HEK293 (cell line): ENCODE results near the gene TNFSF4.

Experiments used
- GLIS1 ChIP-seq: fragments of 450-650 bp; formaldehyde crosslinking; IDR thresholded peaks from 2 replicates; pipeline ENCODE4 v1.5.1; 2016; ENCODE audit warnings: missing biosample characterization, missing genetic modification characterization
- HOXC10 ChIP-seq: sonication (generic); formaldehyde crosslinking; IDR thresholded peaks from 2 replicates; pipeline ENCODE4 v1.8.1; 2023; ENCODE audit warnings: mild to moderate bottlenecking, missing genetic modification reagents
- KLF1 ChIP-seq: fragments of 450-650 bp; formaldehyde crosslinking; IDR thresholded peaks from 2 replicates; pipeline ENCODE4 v1.5.1; 2016; ENCODE audit warnings: missing biosample characterization, missing genetic modification characterization
- MEIS1 ChIP-seq: sonication (generic); formaldehyde crosslinking; IDR thresholded peaks from 2 replicates; pipeline ENCODE4 v1.8.1; 2022; ENCODE audit warnings: missing genetic modification reagents, mild to moderate bottlenecking, borderline replicate concordance
- MZF1 ChIP-seq: fragments of 450-650 bp; formaldehyde crosslinking; IDR thresholded peaks from 2 replicates; pipeline ENCODE4 v1.5.1; 2017; ENCODE audit warnings: missing biosample characterization, missing genetic modification characterization, borderline replicate concordance
- REPIN1 ChIP-seq: fragments of 450-650 bp; formaldehyde crosslinking; IDR thresholded peaks from 2 replicates; pipeline ENCODE4 v1.5.1; 2017; ENCODE audit warnings: missing biosample characterization, missing genetic modification characterization, low read depth
- SCRT2 ChIP-seq: fragments of 450-650 bp; formaldehyde crosslinking; IDR thresholded peaks from 2 replicates; pipeline ENCODE4 v1.5.1; 2016; ENCODE audit warnings: missing biosample characterization, missing genetic modification characterization
- ZBTB8A ChIP-seq: fragments of 450-650 bp; formaldehyde crosslinking; IDR thresholded peaks from 2 replicates; pipeline ENCODE4 v1.5.1; 2016; ENCODE audit warnings: missing biosample characterization, missing genetic modification characterization
- ZNF138 ChIP-seq: fragments of 450-650 bp; formaldehyde crosslinking; IDR thresholded peaks from 2 replicates; pipeline ENCODE4 v1.5.1; 2016; ENCODE audit warnings: missing biosample characterization, missing genetic modification characterization, borderline replicate concordance
- ZNF202 ChIP-seq: fragments of 450-650 bp; formaldehyde crosslinking; IDR thresholded peaks from 2 replicates; pipeline ENCODE4 v1.5.1; 2016; ENCODE audit warnings: missing biosample characterization, missing genetic modification characterization, borderline replicate concordance
- ZNF24 ChIP-seq: fragments of 450-650 bp; formaldehyde crosslinking; IDR thresholded peaks from 2 replicates; pipeline ENCODE4 v1.5.1; 2016; ENCODE audit warnings: missing biosample characterization, missing genetic modification characterization
- ZNF292 ChIP-seq: fragments of 450-650 bp; formaldehyde crosslinking; IDR thresholded peaks from 2 replicates; pipeline ENCODE4 v1.5.1; 2016; ENCODE audit warnings: low read depth, missing biosample characterization, missing genetic modification characterization, borderline replicate concordance
- ZNF37A ChIP-seq: fragments of 450-650 bp; IDR thresholded peaks from 2 replicates; pipeline ENCODE4 v1.5.1; 2018; ENCODE audit warnings: missing biosample characterization, missing genetic modification characterization
- ZNF391 ChIP-seq: fragments of 450-650 bp; formaldehyde crosslinking; IDR thresholded peaks from 2 replicates; pipeline ENCODE4 v1.5.1; 2016; ENCODE audit warnings: low read depth, missing biosample characterization, missing genetic modification characterization, borderline replicate concordance
- ZNF433 ChIP-seq: fragments of 450-650 bp; formaldehyde crosslinking; IDR thresholded peaks from 2 replicates; pipeline ENCODE4 v1.5.1; 2016; ENCODE audit warnings: missing biosample characterization, missing genetic modification characterization, low read depth
- ZNF48 ChIP-seq: fragments of 450-650 bp; formaldehyde crosslinking; IDR thresholded peaks from 2 replicates; pipeline ENCODE4 v1.5.1; 2016; ENCODE audit warnings: missing biosample characterization, missing genetic modification characterization
- ZNF501 ChIP-seq: fragments of 450-650 bp; formaldehyde crosslinking; IDR thresholded peaks from 2 replicates; pipeline ENCODE4 v1.5.1; 2016; ENCODE audit warnings: missing biosample characterization, missing genetic modification characterization
- ZNF664 ChIP-seq: fragments of 450-650 bp; formaldehyde crosslinking; IDR thresholded peaks from 2 replicates; pipeline ENCODE4 v1.5.1; 2016; ENCODE audit warnings: missing biosample characterization, missing genetic modification characterization
- ZNF768 ChIP-seq: fragments of 450-650 bp; formaldehyde crosslinking; IDR thresholded peaks from 2 replicates; pipeline ENCODE4 v1.5.1; 2018; ENCODE audit warnings: missing biosample characterization, mild to moderate bottlenecking, missing genetic modification characterization
- TF ChIP-seq, protein P1 (sequence below): fragments of 450-650 bp; formaldehyde crosslinking; IDR thresholded peaks from 2 replicates; pipeline ENCODE4 v1.5.1; 2016; ENCODE audit warnings: missing biosample characterization, missing genetic modification characterization
- TF ChIP-seq, protein P2 (sequence below): fragments of 450-650 bp; formaldehyde crosslinking; IDR thresholded peaks from 2 replicates; pipeline ENCODE4 v1.5.1; 2016; ENCODE audit warnings: missing biosample characterization, missing genetic modification characterization, borderline replicate concordance
- TF ChIP-seq, protein P3 (sequence below): fragments of 450-650 bp; formaldehyde crosslinking; IDR thresholded peaks from 2 replicates; pipeline ENCODE4 v1.5.1; 2016; ENCODE audit warnings: missing biosample characterization, missing genetic modification characterization
- TF ChIP-seq, protein P4 (sequence below): fragments of 450-650 bp; formaldehyde crosslinking; IDR thresholded peaks from 2 replicates; pipeline ENCODE4 v1.5.1; 2017; ENCODE audit warnings: missing biosample characterization, missing genetic modification characterization
- TF ChIP-seq, protein P5 (sequence below): fragments of 450-650 bp; formaldehyde crosslinking; IDR thresholded peaks from 2 replicates; pipeline ENCODE4 v1.5.1; 2017; ENCODE audit warnings: missing biosample characterization, missing genetic modification characterization
- TF ChIP-seq, protein P6 (sequence below): fragments of 450-650 bp; formaldehyde crosslinking; IDR thresholded peaks from 2 replicates; pipeline ENCODE4 v1.5.1; 2016; ENCODE audit warnings: missing biosample characterization, missing genetic modification characterization
- TF ChIP-seq, protein P7 (sequence below): fragments of 450-650 bp; formaldehyde crosslinking; IDR thresholded peaks from 2 replicates; pipeline ENCODE4 v1.5.1; 2016; ENCODE audit warnings: missing biosample characterization, missing genetic modification characterization

TNFSF4 gene

DNA sequence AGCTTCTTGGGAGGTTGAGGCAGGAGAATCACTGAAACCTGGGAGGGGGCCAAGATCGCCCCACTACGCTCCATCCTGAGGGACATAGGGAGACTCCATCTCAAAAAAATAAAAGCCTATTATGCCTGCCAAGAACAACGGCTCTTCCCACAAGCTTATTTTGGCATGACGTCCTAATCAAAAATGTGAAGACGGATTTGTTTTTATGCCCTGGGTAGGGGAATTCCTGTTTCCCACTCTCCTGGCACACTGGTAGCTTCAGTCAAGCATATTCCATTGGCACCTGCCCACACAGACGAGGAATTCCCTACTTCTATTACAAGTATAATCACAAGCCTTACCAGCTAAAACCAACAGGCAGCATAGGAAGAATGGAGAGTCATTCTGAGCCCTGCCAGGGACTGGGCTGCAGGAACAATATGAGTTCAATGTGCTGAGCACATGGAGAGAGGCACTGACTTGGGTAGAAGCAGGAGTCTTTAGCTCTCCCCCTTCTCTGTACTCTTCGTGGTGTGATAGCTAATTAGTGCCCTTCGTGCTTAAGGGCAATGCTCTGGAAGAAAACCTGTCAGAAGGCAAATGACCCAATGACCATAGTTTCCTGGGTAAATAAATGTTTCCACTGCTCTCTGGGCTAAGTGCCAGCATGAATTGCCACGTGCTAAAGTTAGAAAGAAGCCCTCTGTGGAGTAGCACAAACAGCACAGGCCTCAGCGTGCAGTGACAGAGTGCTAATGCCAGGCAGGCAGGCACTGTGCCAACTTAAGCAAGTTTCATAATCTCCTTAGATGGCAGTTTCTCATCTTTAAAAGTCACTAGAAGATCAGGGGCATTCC lies 16.8 kb downstream of the TNFSF4 start (continued):
- TF ChIP-seq ZNF768 (tag by site-specific recombination) (no peak), ZNF292 (no peak), SCRT2 (tag by site-specific recombination) (no peak), KLF1 (tag by site-specific recombination) (no peak), REPIN1 (tag by site-specific recombination) (no peak), ZNF501 (tag by site-specific recombination) (no peak), ZNF433 (tag by site-specific recombination) (no peak), ZNF37A (tag by site-specific recombination) (no peak), MZF1 (tag by site-specific recombination) (peak; percentile 73; the same call in 1 of the 2 replicates), HOXC10 (CRISPR knock-in tag) (no peak), MEIS1 (no peak), ZNF664 (tag by site-specific recombination) (no peak), ZNF391 (tag by site-specific recombination) (no peak), ZNF138 (no peak), GLIS1 (tag by site-specific recombination) (no peak), ZBTB8A (tag by site-specific recombination) (no peak), ZNF48 (tag by site-specific recombination) (no peak), ZNF24 (tag by site-specific recombination) (no peak), ZNF202 (tag by site-specific recombination) (no peak)
- TF ChIP-seq, protein P1, sequence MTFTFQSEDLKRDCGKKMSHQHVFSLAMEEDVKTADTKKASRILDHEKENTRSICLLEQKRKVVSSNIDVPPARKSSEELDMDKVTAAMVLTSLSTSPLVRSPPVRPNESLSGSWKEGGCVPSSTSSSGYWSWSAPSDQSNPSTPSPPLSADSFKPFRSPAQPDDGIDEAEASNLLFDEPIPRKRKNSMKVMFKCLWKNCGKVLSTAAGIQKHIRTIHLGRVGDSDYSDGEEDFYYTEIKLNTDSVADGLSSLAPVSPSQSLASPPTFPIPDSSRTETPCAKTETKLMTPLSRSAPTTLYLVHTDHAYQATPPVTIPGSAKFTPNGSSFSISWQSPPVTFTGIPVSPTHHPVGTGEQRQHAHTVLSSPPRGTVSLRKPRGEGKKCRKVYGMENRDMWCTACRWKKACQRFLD (tag by site-specific recombination) = no peak
- TF ChIP-seq, protein P2, sequence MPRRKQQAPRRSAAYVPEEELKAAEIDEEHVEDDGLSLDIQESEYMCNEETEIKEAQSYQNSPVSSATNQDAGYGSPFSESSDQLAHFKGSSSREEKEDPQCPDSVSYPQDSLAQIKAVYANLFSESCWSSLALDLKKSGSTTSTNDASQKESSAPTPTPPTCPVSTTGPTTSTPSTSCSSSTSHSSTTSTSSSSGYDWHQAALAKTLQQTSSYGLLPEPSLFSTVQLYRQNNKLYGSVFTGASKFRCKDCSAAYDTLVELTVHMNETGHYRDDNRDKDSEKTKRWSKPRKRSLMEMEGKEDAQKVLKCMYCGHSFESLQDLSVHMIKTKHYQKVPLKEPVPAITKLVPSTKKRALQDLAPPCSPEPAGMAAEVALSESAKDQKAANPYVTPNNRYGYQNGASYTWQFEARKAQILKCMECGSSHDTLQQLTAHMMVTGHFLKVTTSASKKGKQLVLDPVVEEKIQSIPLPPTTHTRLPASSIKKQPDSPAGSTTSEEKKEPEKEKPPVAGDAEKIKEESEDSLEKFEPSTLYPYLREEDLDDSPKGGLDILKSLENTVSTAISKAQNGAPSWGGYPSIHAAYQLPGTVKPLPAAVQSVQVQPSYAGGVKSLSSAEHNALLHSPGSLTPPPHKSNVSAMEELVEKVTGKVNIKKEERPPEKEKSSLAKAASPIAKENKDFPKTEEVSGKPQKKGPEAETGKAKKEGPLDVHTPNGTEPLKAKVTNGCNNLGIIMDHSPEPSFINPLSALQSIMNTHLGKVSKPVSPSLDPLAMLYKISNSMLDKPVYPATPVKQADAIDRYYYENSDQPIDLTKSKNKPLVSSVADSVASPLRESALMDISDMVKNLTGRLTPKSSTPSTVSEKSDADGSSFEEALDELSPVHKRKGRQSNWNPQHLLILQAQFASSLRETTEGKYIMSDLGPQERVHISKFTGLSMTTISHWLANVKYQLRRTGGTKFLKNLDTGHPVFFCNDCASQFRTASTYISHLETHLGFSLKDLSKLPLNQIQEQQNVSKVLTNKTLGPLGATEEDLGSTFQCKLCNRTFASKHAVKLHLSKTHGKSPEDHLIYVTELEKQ (tag by site-specific recombination) = no peak; the same call in 1 of the 2 replicates
- TF ChIP-seq, protein P3, sequence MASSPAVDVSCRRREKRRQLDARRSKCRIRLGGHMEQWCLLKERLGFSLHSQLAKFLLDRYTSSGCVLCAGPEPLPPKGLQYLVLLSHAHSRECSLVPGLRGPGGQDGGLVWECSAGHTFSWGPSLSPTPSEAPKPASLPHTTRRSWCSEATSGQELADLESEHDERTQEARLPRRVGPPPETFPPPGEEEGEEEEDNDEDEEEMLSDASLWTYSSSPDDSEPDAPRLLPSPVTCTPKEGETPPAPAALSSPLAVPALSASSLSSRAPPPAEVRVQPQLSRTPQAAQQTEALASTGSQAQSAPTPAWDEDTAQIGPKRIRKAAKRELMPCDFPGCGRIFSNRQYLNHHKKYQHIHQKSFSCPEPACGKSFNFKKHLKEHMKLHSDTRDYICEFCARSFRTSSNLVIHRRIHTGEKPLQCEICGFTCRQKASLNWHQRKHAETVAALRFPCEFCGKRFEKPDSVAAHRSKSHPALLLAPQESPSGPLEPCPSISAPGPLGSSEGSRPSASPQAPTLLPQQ (tag by site-specific recombination) = peak; percentile 59; the same call in 1 of the 2 replicates
- TF ChIP-seq, protein P4, sequence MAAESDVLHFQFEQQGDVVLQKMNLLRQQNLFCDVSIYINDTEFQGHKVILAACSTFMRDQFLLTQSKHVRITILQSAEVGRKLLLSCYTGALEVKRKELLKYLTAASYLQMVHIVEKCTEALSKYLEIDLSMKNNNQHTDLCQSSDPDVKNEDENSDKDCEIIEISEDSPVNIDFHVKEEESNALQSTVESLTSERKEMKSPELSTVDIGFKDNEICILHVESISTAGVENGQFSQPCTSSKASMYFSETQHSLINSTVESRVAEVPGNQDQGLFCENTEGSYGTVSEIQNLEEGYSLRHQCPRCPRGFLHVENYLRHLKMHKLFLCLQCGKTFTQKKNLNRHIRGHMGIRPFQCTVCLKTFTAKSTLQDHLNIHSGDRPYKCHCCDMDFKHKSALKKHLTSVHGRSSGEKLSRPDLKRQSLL (tag by site-specific recombination) = no peak
- TF ChIP-seq, protein P5, sequence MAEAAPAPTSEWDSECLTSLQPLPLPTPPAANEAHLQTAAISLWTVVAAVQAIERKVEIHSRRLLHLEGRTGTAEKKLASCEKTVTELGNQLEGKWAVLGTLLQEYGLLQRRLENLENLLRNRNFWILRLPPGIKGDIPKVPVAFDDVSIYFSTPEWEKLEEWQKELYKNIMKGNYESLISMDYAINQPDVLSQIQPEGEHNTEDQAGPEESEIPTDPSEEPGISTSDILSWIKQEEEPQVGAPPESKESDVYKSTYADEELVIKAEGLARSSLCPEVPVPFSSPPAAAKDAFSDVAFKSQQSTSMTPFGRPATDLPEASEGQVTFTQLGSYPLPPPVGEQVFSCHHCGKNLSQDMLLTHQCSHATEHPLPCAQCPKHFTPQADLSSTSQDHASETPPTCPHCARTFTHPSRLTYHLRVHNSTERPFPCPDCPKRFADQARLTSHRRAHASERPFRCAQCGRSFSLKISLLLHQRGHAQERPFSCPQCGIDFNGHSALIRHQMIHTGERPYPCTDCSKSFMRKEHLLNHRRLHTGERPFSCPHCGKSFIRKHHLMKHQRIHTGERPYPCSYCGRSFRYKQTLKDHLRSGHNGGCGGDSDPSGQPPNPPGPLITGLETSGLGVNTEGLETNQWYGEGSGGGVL (tag by site-specific recombination) = no peak
- TF ChIP-seq, protein P6, sequence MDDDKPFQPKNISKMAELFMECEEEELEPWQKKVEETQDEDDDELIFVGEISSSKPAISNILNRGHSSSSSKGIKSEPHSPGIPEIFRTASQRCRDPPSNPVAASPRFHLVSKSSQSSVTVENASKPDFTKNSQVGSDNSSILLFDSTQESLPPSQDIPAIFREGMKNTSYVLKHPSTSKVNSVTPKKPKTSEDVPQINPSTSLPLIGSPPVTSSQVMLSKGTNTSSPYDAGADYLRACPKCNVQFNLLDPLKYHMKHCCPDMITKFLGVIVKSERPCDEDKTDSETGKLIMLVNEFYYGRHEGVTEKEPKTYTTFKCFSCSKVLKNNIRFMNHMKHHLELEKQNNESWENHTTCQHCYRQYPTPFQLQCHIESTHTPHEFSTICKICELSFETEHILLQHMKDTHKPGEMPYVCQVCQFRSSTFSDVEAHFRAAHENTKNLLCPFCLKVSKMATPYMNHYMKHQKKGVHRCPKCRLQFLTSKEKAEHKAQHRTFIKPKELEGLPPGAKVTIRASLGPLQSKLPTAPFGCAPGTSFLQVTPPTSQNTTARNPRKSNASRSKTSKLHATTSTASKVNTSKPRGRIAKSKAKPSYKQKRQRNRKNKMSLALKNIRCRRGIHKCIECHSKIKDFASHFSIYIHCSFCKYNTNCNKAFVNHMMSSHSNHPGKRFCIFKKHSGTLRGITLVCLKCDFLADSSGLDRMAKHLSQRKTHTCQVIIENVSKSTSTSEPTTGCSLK (tag by site-specific recombination) = no peak
- TF ChIP-seq, protein P7, sequence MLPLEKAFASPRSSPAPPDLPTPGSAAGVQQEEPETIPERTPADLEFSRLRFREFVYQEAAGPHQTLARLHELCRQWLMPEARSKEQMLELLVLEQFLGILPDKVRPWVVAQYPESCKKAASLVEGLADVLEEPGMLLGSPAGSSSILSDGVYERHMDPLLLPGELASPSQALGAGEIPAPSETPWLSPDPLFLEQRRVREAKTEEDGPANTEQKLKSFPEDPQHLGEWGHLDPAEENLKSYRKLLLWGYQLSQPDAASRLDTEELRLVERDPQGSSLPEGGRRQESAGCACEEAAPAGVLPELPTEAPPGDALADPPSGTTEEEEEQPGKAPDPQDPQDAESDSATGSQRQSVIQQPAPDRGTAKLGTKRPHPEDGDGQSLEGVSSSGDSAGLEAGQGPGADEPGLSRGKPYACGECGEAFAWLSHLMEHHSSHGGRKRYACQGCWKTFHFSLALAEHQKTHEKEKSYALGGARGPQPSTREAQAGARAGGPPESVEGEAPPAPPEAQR = no peak
